Measurements from ENCODE around the gene REXO2. TPM values are rescaled to one million over a fixed set of nuclear protein-coding genes. Genes with fewer than 3 reads are reported as not detected.

Gene REXO2
- total RNA-seq, result 100 to 1,000 TPM in 1 of 4 donors, 10 to 100 TPM in 3; 64.9 to 131 (median 96.8) TPM

- peak within 1 kb of the TSS; percentile 67 to 96 (median 89) for H3K4me3 ChIP-seq
- H3K4me1 ChIP-seq, result peaks cover 0 to 37% (median 12%) of the 10 kb centered on the region in 4 donors
- no peaks in the 10 kb centered on the region for H3K9me3 ChIP-seq
- no peaks in the 10 kb centered on the region for H3K27me3 ChIP-seq
- H3K36me3 ChIP-seq, result peaks cover 0 to 5% (median 0%) of the 10 kb centered on the region in 3 donors
- TF ChIP-seq EP300 (IDR thresholded peaks at IDR 0.05) (peak; percentile 65 to 91), POLR2A (IDR thresholded peaks at IDR 0.05) (peak; percentile 57 to 72)
- TF ChIP-seq, protein P1, sequence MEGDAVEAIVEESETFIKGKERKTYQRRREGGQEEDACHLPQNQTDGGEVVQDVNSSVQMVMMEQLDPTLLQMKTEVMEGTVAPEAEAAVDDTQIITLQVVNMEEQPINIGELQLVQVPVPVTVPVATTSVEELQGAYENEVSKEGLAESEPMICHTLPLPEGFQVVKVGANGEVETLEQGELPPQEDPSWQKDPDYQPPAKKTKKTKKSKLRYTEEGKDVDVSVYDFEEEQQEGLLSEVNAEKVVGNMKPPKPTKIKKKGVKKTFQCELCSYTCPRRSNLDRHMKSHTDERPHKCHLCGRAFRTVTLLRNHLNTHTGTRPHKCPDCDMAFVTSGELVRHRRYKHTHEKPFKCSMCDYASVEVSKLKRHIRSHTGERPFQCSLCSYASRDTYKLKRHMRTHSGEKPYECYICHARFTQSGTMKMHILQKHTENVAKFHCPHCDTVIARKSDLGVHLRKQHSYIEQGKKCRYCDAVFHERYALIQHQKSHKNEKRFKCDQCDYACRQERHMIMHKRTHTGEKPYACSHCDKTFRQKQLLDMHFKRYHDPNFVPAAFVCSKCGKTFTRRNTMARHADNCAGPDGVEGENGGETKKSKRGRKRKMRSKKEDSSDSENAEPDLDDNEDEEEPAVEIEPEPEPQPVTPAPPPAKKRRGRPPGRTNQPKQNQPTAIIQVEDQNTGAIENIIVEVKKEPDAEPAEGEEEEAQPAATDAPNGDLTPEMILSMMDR (IDR thresholded peaks at IDR 0.05), result peak; percentile 24 to 63 (median 49)
- peak within 1 kb of the TSS; percentile 49 to 88 (median 77) for H3K27ac ChIP-seq
- 0 to 1% methylated on average over 41 to 54 of the region's 64 CpGs for WGBS, 2 donors
- DNase-seq (ENCODE audit: low spot score in 2 of 2), result peak; percentile 91 to 92
Measured at GRCh38 chr11:114439229-114440120, at the start of gene REXO2. Gene REXO2 (plus strand): TSS chr11:114439467. CDS start chr11:114439529, 62 bp downstream.

- WGBS, 2 donors, result 80 to 83% methylated on average over 4 of the region's 4 CpGs
Measured at GRCh38 chr11:114392735-114393667, 46.3 kb upstream of the REXO2 start.

GRCh38 chr11:114395736-114396135, 43.5 kb upstream of the REXO2 start:
- Histone ChIP-seq H3K4me1 (peaks cover 0 to 27% (median 19%) of the 10 kb centered on the region in 4 donors), H3K4me3 (no peak overlapping the region), H3K36me3 (no peaks in the 10 kb centered on the region), H3K27me3 (no peaks in the 10 kb centered on the region), H3K27ac (no peak overlapping the region), H3K9me3 (no peaks in the 10 kb centered on the region)
- 68 to 70% methylated on average over 3 of the region's 3 CpGs for WGBS, 2 donors
- no peak for DNase-seq (ENCODE audit: low spot score in 2 of 2)
- no peak for TF ChIP-seq POLR2A (IDR thresholded peaks at IDR 0.05)
- TF ChIP-seq, protein P1 (IDR thresholded peaks at IDR 0.05), result no peak
- no peak for TF ChIP-seq EP300 (IDR thresholded peaks at IDR 0.05)

More at GRCh38 chr11:114392735-114393667, 46.3 kb upstream of the REXO2 start:
- H3K4me1 ChIP-seq, result peaks cover 0 to 12% (median 8%) of the 10 kb centered on the region in 4 donors
- no peaks in the 10 kb centered on the region for H3K27me3 ChIP-seq
- H3K9me3 ChIP-seq, result no peaks in the 10 kb centered on the region
- no peak for DNase-seq (ENCODE audit: low spot score in 2 of 2)
- TF ChIP-seq EP300 (IDR thresholded peaks at IDR 0.05) (no peak), POLR2A (IDR thresholded peaks at IDR 0.05) (no peak)
- TF ChIP-seq, protein P1 (IDR thresholded peaks at IDR 0.05), result no peak
- H3K36me3 ChIP-seq, result no peaks in the 10 kb centered on the region
- H3K4me3 ChIP-seq, result no peak overlapping the region
- no peak overlapping the region for H3K27ac ChIP-seq

DNA sequence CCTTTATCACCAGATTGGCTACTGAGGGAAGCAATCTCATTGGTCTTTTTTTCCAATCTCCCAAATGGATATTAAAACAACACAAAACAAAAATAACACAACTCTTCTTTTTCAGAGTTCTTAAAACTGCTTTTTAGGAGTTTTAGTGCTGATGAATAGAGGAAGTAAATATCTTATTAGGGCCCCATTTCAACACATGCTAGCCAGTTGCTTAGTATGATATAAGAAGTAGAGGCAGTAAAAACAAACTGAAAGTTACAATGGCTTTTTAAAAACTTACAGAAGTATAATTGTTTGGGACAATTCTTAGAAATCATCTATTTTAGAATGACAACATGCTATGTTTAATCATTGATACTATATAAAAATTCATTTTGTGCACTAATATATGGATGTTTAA, 42.4 kb upstream of the REXO2 start:
- peaks cover 0 to 34% (median 21%) of the 10 kb centered on the region in 4 donors for H3K4me1 ChIP-seq
- H3K27me3 ChIP-seq, result no peaks in the 10 kb centered on the region
- no peaks in the 10 kb centered on the region for H3K9me3 ChIP-seq
- DNase-seq (ENCODE audit: low spot score in 2 of 2), result no peak
- H3K27ac ChIP-seq, result peak overlapping the region in 2 of 4 donors; percentile 75 to 99
- TF ChIP-seq POLR2A (IDR thresholded peaks at IDR 0.05), result no peak
- TF ChIP-seq, protein P1 (IDR thresholded peaks at IDR 0.05), result no peak
- no peak overlapping the region for H3K4me3 ChIP-seq
- H3K36me3 ChIP-seq, result no peaks in the 10 kb centered on the region
